ENCODE data around the gene CD28.

GRCh38 chr2:203693242-203693879, 13.1 kb upstream of the CD28 start:
- TF ChIP-seq CTCF (IDR thresholded peaks at IDR 0.05) (no peak), POLR2A (IDR thresholded peaks at IDR 0.05) (no peak)
